Pancreas (tissue), 10 donors: ENCODE data around the gene IFNE. TPM values are rescaled to one million over a fixed set of nuclear protein-coding genes. Genes with fewer than 3 reads are reported as not detected.

ENCODE experiments used
- ATAC-seq, 4 donors: fragments of 200-7000 bp; cut with Tn5 transposase; one replicate each; pipeline versions ENCODE4 v1.8.0 to v1.9.1; 2020; ENCODE audit warnings: mild to moderate bottlenecking in 4 of 4, moderate library complexity in 4 of 4
- DNase-seq, 6 donors: peaks; one replicate each; pipeline ENCODE4 v3.0.0-alpha.2; 2020
- FAIRE-seq: peaks from 2 replicates; lab custom pipeline; 2012; peaks lifted over from hg19 to GRCh38; lab: Jason Lieb, UNC
- H3K27ac ChIP-seq, 4 donors: fragments of 200-600 bp; sonication (generic); 1 replicate in 3 of 4; 2 replicates in 1 of 4; pipeline versions ENCODE4 v1.5.0 to v1.8.0; 2020
- H3K27me3 ChIP-seq, 4 donors: fragments of 200-600 bp; one replicate each; pipeline ENCODE4 v1.8.0; 2021
- H3K36me3 ChIP-seq, 3 donors: fragments of 200-600 bp; sonication (generic) in 1 of 3; one replicate each; pipeline versions ENCODE4 v1.5.0 to v1.8.0; 2020 to 2021
- H3K4me1 ChIP-seq, 3 donors: fragments of 200-600 bp; one replicate each; pipeline ENCODE4 v1.8.0; 2021
- H3K4me3 ChIP-seq, 4 donors: fragments of 200-600 bp; sonication (generic) in 2 of 4; one replicate each; pipeline versions ENCODE4 v1.5.0 to v1.8.0; 2020 to 2021
- H3K9me3 ChIP-seq, 4 donors: fragments of 200-600 bp; one replicate each; pipeline ENCODE4 v1.8.0; 2021
- CTCF ChIP-seq, 4 donors: fragments of 200-600 bp; sonication (generic) in 3 of 4; IDR thresholded peaks; one replicate each; pipeline versions ENCODE4 v1.5.0 to v1.8.0; 2021; ENCODE audit warnings: antibody characterized with exemption in 4 of 4
- WGBS, 2 donors: extraction: QIAGEN DNeasy Blood & Tissue Kit; methylation state at CpG; one replicate each; pipeline ENCODE4 v1.1.7; 2013; 5-methylcytosine and 5-hydroxymethylcytosine counted together
- intact Hi-C, 3 donors: fragments of 100-400 bp; cut with DNase I; formaldehyde crosslinking; loops; one replicate each; pipeline versions ENCODE4 v1.11.1 to v1.14.2; 2022
- polyA plus RNA-seq, 2 donors: library from polyadenylated mRNA; stranded (reverse); fragments of 200-250 nt; gene quantifications; one replicate each; pipeline ENCODE4 v1.2.3, GENCODE V29; 2013
- total RNA-seq, 6 donors: library from RNA; stranded (reverse); fragmentation: NEBNext Ultra II Directional in 4 of 6; extraction: Animal tissue kit (Norgen Biotek cat#: 25700) in 4 of 6; gene quantifications; one replicate each; pipeline versions ENCODE4 v1.2.1 to v1.2.4, GENCODE V29; 2021 to 2023
- donor health status: healthy with polysubstance abuse.
- donor health status: DM: no; HTN: no; CAD: no; lungs with moderate emphysema.
- donor health status: DM: no; HTN: no; CAD: no.
- donor health status: control.
- donor health status: control.
- donor health status: Bipolar disorder and iron deficiency.
- donor health status: DM: yes; HTN: yes; CAD: no.
- donor health status: DM: no; HTN: no; CAD: no.
- donor health status: DM: no; HTN: no; CAD: no.
- donor health status: DM: yes; HTN: yes; CAD: no.

IFNE gene
- total and polyA plus RNA-seq, 8 donors: 0.12 TPM; not detected in 7

DNA sequence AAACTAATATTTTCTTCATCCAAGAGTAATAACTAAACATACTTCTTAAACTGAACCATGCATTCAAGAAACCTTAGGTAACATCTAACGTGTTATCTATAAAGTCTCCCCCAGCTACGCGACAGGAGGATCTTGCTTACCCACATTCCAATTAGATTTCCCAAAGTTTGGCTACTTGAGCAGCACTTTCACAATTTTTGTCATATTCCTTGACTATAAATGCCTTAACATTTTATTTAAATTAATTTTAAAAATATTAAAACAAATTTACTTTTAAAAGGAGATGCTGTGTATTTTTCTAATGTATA, 25.3 kb upstream of the IFNE start:
- Histone ChIP-seq H3K27me3 (peaks cover 0 to 4% (median 0%) of the 10 kb centered on the region in 4 donors), H3K27ac (no peak overlapping the region), H3K9me3 (no peaks in the 10 kb centered on the region), H3K4me3 (no peak overlapping the region), H3K4me1 (no peaks in the 10 kb centered on the region), H3K36me3 (no peaks in the 10 kb centered on the region)
- no peak for TF ChIP-seq CTCF (IDR thresholded peaks at IDR 0.05)
- intact Hi-C loops: no loop called here
- 50 to 57% methylated on average over 3 of the region's 3 CpGs for WGBS, 2 donors
- ATAC-seq (no peak), DNase-seq (no peak), FAIRE-seq (no peak)

GRCh38 chr9:21506626-21507482, 24.7 kb upstream of the IFNE start:
- FAIRE-seq: no peak
- Histone ChIP-seq H3K4me1 (no peaks in the 10 kb centered on the region), H3K9me3 (no peaks in the 10 kb centered on the region), H3K27me3 (peaks cover 0 to 4% (median 0%) of the 10 kb centered on the region in 4 donors), H3K4me3 (no peak overlapping the region), H3K27ac (no peak overlapping the region), H3K36me3 (no peaks in the 10 kb centered on the region)
- 21 to 35% methylated on average over 4 of the region's 4 CpGs for WGBS, 2 donors
- intact Hi-C loops: no loop called here
- no peak for TF ChIP-seq CTCF (IDR thresholded peaks at IDR 0.05)
- peak in 3 of 4 donors; percentile 18 to 24 (median 22) for ATAC-seq
- DNase-seq: no peak

GRCh38 chr9:21505425-21506179, 23.5 kb upstream of the IFNE start:
- ATAC-seq: no peak

DNA sequence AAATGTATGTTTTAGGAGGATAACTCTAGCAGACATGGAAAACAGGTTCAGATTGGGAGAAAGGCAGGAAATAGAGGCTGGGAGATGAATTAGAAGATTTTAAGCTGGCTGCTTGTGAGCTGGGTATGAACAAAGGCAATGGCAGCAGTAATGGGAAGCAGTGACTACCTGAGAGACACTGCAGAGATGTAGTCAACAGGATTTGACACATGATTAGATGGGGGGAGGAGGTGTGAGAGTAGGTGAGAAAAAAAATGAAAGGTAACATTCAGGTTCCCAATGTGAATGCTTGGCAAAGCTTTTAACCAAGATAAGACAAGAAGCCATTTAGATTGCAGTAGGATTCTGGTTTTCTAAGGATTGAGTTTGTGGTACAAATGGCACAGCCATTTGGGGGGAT, 22.8 kb upstream of the IFNE start:
- Histone ChIP-seq H3K27me3 (peaks cover 0 to 4% (median 0%) of the 10 kb centered on the region in 4 donors), H3K36me3 (no peaks in the 10 kb centered on the region), H3K4me3 (no peak overlapping the region), H3K9me3 (no peaks in the 10 kb centered on the region), H3K27ac (no peak overlapping the region), H3K4me1 (no peaks in the 10 kb centered on the region)
- TF ChIP-seq CTCF (IDR thresholded peaks at IDR 0.05): no peak
- no peak for ATAC-seq
- no peak for FAIRE-seq
- intact Hi-C loops: no loop called here
- no peak for DNase-seq

More at GRCh38 chr9:21505425-21506179, 23.5 kb upstream of the IFNE start:
- WGBS, 2 donors: 73 to 81% methylated on average over 10 of the region's 10 CpGs
- DNase-seq (no peak), FAIRE-seq (no peak)
- intact Hi-C loops: no loop called here
- no peak for TF ChIP-seq CTCF (IDR thresholded peaks at IDR 0.05)
- Histone ChIP-seq H3K27ac (no peak overlapping the region), H3K4me3 (no peak overlapping the region), H3K4me1 (no peaks in the 10 kb centered on the region), H3K9me3 (no peaks in the 10 kb centered on the region), H3K36me3 (no peaks in the 10 kb centered on the region), H3K27me3 (peaks cover 0 to 4% (median 0%) of the 10 kb centered on the region in 4 donors)
